Measurements from ENCODE around the gene DSCAML1. TPM values are rescaled to one million over a fixed set of nuclear protein-coding genes. Genes with fewer than 3 reads are reported as not detected.

DSCAML1 gene
- total and polyA plus RNA-seq, 5 donors from 2014 or later: 0.08 to 1.6 (median 0.30) TPM; not detected in 1

GRCh38 chr11:117554601-117555333 is 242.2 kb downstream of the DSCAML1 start:
- Histone ChIP-seq H3K9me3 (ENCODE audit: control insufficient read depth in 2 of 2, low read length in 2 of 2) (no peaks in the 10 kb centered on the region), H3K27ac (ENCODE audit: insufficient read depth, low read length, poor library complexity, severe bottlenecking) (no peak overlapping the region), H3K4me3 (ENCODE audit: low read depth, low read length) (no peak overlapping the region), H3K36me3 (ENCODE audit: control insufficient read depth, insufficient read depth, low read length) (no peaks in the 10 kb centered on the region), H3K27me3 (ENCODE audit: control insufficient read depth, insufficient read depth, low read length) (no peaks in the 10 kb centered on the region), H3K4me1 (ENCODE audit: control insufficient read depth, insufficient read depth, low read length, poor library complexity, severe bottlenecking) (no peaks in the 10 kb centered on the region)
- H3K4me3 Mint-ChIP-seq: no peak overlapping the region
- peaks cover 11% of the 10 kb centered on the region for H3K27me3 Mint-ChIP-seq
- DNase-seq: no peak
- no peaks in the 10 kb centered on the region for H3K4me1 Mint-ChIP-seq
- H3K36me3 Mint-ChIP-seq: no peaks in the 10 kb centered on the region
- no peak for ATAC-seq (ENCODE audit: low read depth in 2 of 2)
- H3K27ac Mint-ChIP-seq: no peak overlapping the region
- H3K9me3 Mint-ChIP-seq: peaks cover 0 to 1% (median 0%) of the 10 kb centered on the region in 7 donors

GRCh38 chr11:117552626-117553025 is 244.4 kb downstream of the DSCAML1 start:
- Histone ChIP-seq H3K27ac (ENCODE audit: insufficient read depth, low read length, poor library complexity, severe bottlenecking) (no peak overlapping the region), H3K4me1 (ENCODE audit: control insufficient read depth, insufficient read depth, low read length, poor library complexity, severe bottlenecking) (no peaks in the 10 kb centered on the region), H3K9me3 (ENCODE audit: control insufficient read depth in 2 of 2, low read length in 2 of 2) (no peaks in the 10 kb centered on the region), H3K4me3 (ENCODE audit: low read depth, low read length) (no peak overlapping the region), H3K27me3 (ENCODE audit: control insufficient read depth, insufficient read depth, low read length) (no peaks in the 10 kb centered on the region), H3K36me3 (ENCODE audit: control insufficient read depth, insufficient read depth, low read length) (no peaks in the 10 kb centered on the region)
- H3K27ac Mint-ChIP-seq: no peak overlapping the region
- no peaks in the 10 kb centered on the region for H3K4me1 Mint-ChIP-seq
- H3K9me3 Mint-ChIP-seq: peaks cover 0 to 1% (median 0%) of the 10 kb centered on the region in 7 donors
- no peak for ATAC-seq (ENCODE audit: low read depth in 2 of 2)
- no peak for DNase-seq
- H3K4me3 Mint-ChIP-seq: no peak overlapping the region
- H3K36me3 Mint-ChIP-seq: no peaks in the 10 kb centered on the region
- peaks cover 9% of the 10 kb centered on the region for H3K27me3 Mint-ChIP-seq

- H3K27me3 ChIP-seq (ENCODE audit: control insufficient read depth, insufficient read depth, low read length): no peaks in the 10 kb centered on the region
- H3K27ac ChIP-seq (ENCODE audit: insufficient read depth, low read length, poor library complexity, severe bottlenecking): no peak overlapping the region
- H3K4me1 Mint-ChIP-seq: no peaks in the 10 kb centered on the region
- no peaks in the 10 kb centered on the region for H3K36me3 ChIP-seq (ENCODE audit: control insufficient read depth, insufficient read depth, low read length)
- no peak overlapping the region for H3K4me3 ChIP-seq (ENCODE audit: low read depth, low read length)
- H3K9me3 ChIP-seq (ENCODE audit: control insufficient read depth in 2 of 2, low read length in 2 of 2): no peaks in the 10 kb centered on the region
- H3K36me3 Mint-ChIP-seq: no peaks in the 10 kb centered on the region
- no peaks in the 10 kb centered on the region for H3K9me3 Mint-ChIP-seq
- no peaks in the 10 kb centered on the region for H3K4me1 ChIP-seq (ENCODE audit: control insufficient read depth, insufficient read depth, low read length, poor library complexity, severe bottlenecking)
- ATAC-seq (ENCODE audit: low read depth in 2 of 2) (no peak), DNase-seq (no peak)
- H3K4me3 Mint-ChIP-seq: no peak overlapping the region
- H3K27ac Mint-ChIP-seq: peak overlapping the region in 1 of 3 donors; percentile 27
- peaks cover 9% of the 10 kb centered on the region for H3K27me3 Mint-ChIP-seq
Observed at GRCh38 chr11:117551761-117552343, 245.2 kb downstream of the DSCAML1 start.

- ATAC-seq (ENCODE audit: low read depth in 2 of 2): no peak
- Mint-ChIP-seq H3K4me1 (no peaks in the 10 kb centered on the region), H3K9me3 (no peaks in the 10 kb centered on the region), H3K4me3 (no peak overlapping the region), H3K27me3 (peaks cover 11% of the 10 kb centered on the region), H3K27ac (no peak overlapping the region), H3K36me3 (no peaks in the 10 kb centered on the region)
- no peaks in the 10 kb centered on the region for H3K9me3 ChIP-seq (ENCODE audit: control insufficient read depth in 2 of 2, low read length in 2 of 2)
- H3K27me3 ChIP-seq (ENCODE audit: control insufficient read depth, insufficient read depth, low read length): no peaks in the 10 kb centered on the region
- H3K36me3 ChIP-seq (ENCODE audit: control insufficient read depth, insufficient read depth, low read length): no peaks in the 10 kb centered on the region
- H3K27ac ChIP-seq (ENCODE audit: insufficient read depth, low read length, poor library complexity, severe bottlenecking): no peak overlapping the region
- H3K4me1 ChIP-seq (ENCODE audit: control insufficient read depth, insufficient read depth, low read length, poor library complexity, severe bottlenecking): no peaks in the 10 kb centered on the region
- no peak overlapping the region for H3K4me3 ChIP-seq (ENCODE audit: low read depth, low read length)
- no peak for DNase-seq
Observed at GRCh38 chr11:117550466-117550865, 246.6 kb downstream of the DSCAML1 start.

- H3K4me3 ChIP-seq (ENCODE audit: low read depth, low read length): no peak overlapping the region
- H3K9me3 ChIP-seq (ENCODE audit: control insufficient read depth in 2 of 2, low read length in 2 of 2): no peaks in the 10 kb centered on the region
- Mint-ChIP-seq H3K4me1 (no peaks in the 10 kb centered on the region), H3K36me3 (no peaks in the 10 kb centered on the region), H3K27me3 (peaks cover 8% of the 10 kb centered on the region), H3K9me3 (no peaks in the 10 kb centered on the region), H3K4me3 (no peak overlapping the region), H3K27ac (no peak overlapping the region)
- no peak overlapping the region for H3K27ac ChIP-seq (ENCODE audit: insufficient read depth, low read length, poor library complexity, severe bottlenecking)
- H3K36me3 ChIP-seq (ENCODE audit: control insufficient read depth, insufficient read depth, low read length): no peaks in the 10 kb centered on the region
- no peaks in the 10 kb centered on the region for H3K27me3 ChIP-seq (ENCODE audit: control insufficient read depth, insufficient read depth, low read length)
- no peaks in the 10 kb centered on the region for H3K4me1 ChIP-seq (ENCODE audit: control insufficient read depth, insufficient read depth, low read length, poor library complexity, severe bottlenecking)
- no peak for DNase-seq
- no peak for ATAC-seq (ENCODE audit: low read depth in 2 of 2)
Observed at GRCh38 chr11:117549417-117549816, 247.6 kb downstream of the DSCAML1 start.

- Histone ChIP-seq H3K4me3 (ENCODE audit: low read depth, low read length) (no peak overlapping the region), H3K27ac (ENCODE audit: insufficient read depth, low read length, poor library complexity, severe bottlenecking) (no peak overlapping the region), H3K27me3 (ENCODE audit: control insufficient read depth, insufficient read depth, low read length) (no peaks in the 10 kb centered on the region), H3K9me3 (ENCODE audit: control insufficient read depth in 2 of 2, low read length in 2 of 2) (no peaks in the 10 kb centered on the region), H3K36me3 (ENCODE audit: control insufficient read depth, insufficient read depth, low read length) (no peaks in the 10 kb centered on the region), H3K4me1 (ENCODE audit: control insufficient read depth, insufficient read depth, low read length, poor library complexity, severe bottlenecking) (no peaks in the 10 kb centered on the region)
- Mint-ChIP-seq H3K27ac (peak overlapping the region in 1 of 3 donors; percentile 26), H3K27me3 (peaks cover 8% of the 10 kb centered on the region), H3K4me3 (no peak overlapping the region), H3K4me1 (no peaks in the 10 kb centered on the region), H3K36me3 (no peaks in the 10 kb centered on the region), H3K9me3 (no peaks in the 10 kb centered on the region)
- no peak for DNase-seq
- no peak for ATAC-seq (ENCODE audit: low read depth in 2 of 2)
Observed at GRCh38 chr11:117548876-117549275, 248.1 kb downstream of the DSCAML1 start.

- Mint-ChIP-seq H3K9me3 (no peaks in the 10 kb centered on the region), H3K36me3 (no peaks in the 10 kb centered on the region), H3K4me3 (no peak overlapping the region), H3K27ac (no peak overlapping the region), H3K4me1 (no peaks in the 10 kb centered on the region), H3K27me3 (peaks cover 8% of the 10 kb centered on the region)
- Histone ChIP-seq H3K4me1 (ENCODE audit: control insufficient read depth, insufficient read depth, low read length, poor library complexity, severe bottlenecking) (no peaks in the 10 kb centered on the region), H3K9me3 (ENCODE audit: control insufficient read depth in 2 of 2, low read length in 2 of 2) (no peaks in the 10 kb centered on the region), H3K27ac (ENCODE audit: insufficient read depth, low read length, poor library complexity, severe bottlenecking) (no peak overlapping the region), H3K36me3 (ENCODE audit: control insufficient read depth, insufficient read depth, low read length) (no peaks in the 10 kb centered on the region), H3K27me3 (ENCODE audit: control insufficient read depth, insufficient read depth, low read length) (no peaks in the 10 kb centered on the region), H3K4me3 (ENCODE audit: low read depth, low read length) (no peak overlapping the region)
- DNase-seq: no peak
- ATAC-seq (ENCODE audit: low read depth in 2 of 2): no peak
Observed at GRCh38 chr11:117547946-117548345, 249.1 kb downstream of the DSCAML1 start.
